ENCODE data around the gene TMPRSS9. TPM values are rescaled to one million over a fixed set of nuclear protein-coding genes. Genes with fewer than 3 reads are reported as not detected.

The TMPRSS9 gene
- total and polyA plus RNA-seq, 2 of the 13 experiments (the other 11 are each of a cell fraction or from before 2014, with no cell fraction given), result 2.5 to 5.2 TPM

DNA sequence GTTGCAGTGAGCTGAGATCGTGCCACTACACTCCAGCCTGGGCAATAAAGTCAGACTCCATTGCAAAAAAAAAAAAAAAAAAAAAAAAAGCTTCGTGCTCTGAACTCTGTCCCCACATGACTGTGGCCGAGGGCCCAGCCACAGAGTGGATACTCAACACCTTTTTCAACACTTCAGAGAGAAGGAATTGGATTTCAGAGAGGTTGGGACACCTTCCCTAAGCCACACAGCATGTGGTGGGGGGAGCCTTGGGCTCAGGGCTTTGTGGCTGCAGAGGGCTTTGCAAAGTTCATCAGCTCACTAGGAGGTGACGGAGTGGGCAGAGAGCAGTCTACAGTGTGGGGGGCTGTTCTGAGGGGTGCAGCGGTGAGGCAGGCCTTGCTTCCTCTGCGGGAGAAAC is 41.1 kb upstream of the TMPRSS9 start:
- in situ Hi-C loops (cut with HindIII; ENCODE audit: extremely low pct_ligation_motif_present, low pct_unique_long_range_greater_than_20kb), result loop anchor here (5.0 to 10.0 kb wide), 3 partner anchors 42 to 164 kb away; partner anchors contain the start of genes AP3D1, PLEKHJ1 and SF3A2

More for the DNA sequence above, 41.1 kb upstream of the TMPRSS9 start:
- Histone ChIP-seq H3K27me3 (ENCODE audit: control insufficient read depth in 1 of 2, insufficient read depth in 2 of 2, low read length in 2 of 2) (0 out of 5 replicates have a peak, but pooled peaks cover 0 to 3% of the 10 kb centered on the region in 2 experiments), H3K36me3 (replicated peaks in 1 of 2; ENCODE audit: control insufficient read depth in 1 of 2, insufficient read depth in 2 of 2, low read length in 2 of 2) (peaks cover 0 to 13% of the 10 kb centered on the region in 2 experiments; a peak in 3 of 5 replicates), H3K9ac (ENCODE audit: insufficient read depth, low read depth, low read length) (no peak overlapping the region), H3K4me1 (ENCODE audit: insufficient read depth, low read length) (peaks cover 30% of the 10 kb centered on the region), H2AFZ (ENCODE audit: low read length) (no peak overlapping the region), H4K20me1 (ENCODE audit: insufficient read depth, low read length) (no peaks in the 10 kb centered on the region), H3K4me3 (replicated peaks in 1 of 3; ENCODE audit: insufficient read depth in 1 of 3, low read depth in 2 of 3, low read length in 3 of 3) (no peak overlapping the region), H3K79me2 (ENCODE audit: insufficient read depth, low read length) (no peaks in the 10 kb centered on the region), H3K4me2 (ENCODE audit: low read depth, low read length) (no peak overlapping the region), H3K27ac (ENCODE audit: extremely low read length, insufficient read depth, low read length) (no peak overlapping the region), H3K9me3 (ENCODE audit: low read length) (peaks cover 9% of the 10 kb centered on the region)
- DNase-seq (ENCODE audit: low spot score) (no peak), FAIRE-seq (no peak), ATAC-seq (no peak)
- CTCF ChIA-PET (ENCODE audit: low intra/inter-chr PET ratio, low total read pairs), result no interaction called here
- WGBS (ENCODE audit: low lambda C conversion rate), result 52% methylated on average over 6 of the region's 6 CpGs
- POLR2A ChIA-PET, result interaction anchor here (1.2 kb wide), 1 partner anchor 9 kb away, joined by 3 read pairs; no protein-coding TSS in a partner anchor
- TF ChIP-seq SUZ12 (IDR thresholded peaks at IDR 0.05; ENCODE audit: low read depth, low read length) (no peak), ZNF768 (CRISPR knock-in tag; IDR thresholded peaks at IDR 0.05) (peak; percentile 99), ZBTB40 (IDR thresholded peaks at IDR 0.05) (peak; percentile 25; the same call in 1 of the 2 replicates), ZBTB40 (CRISPR knock-in tag; IDR thresholded peaks at IDR 0.05) (0 out of 2 replicates have a peak, but pooled peaks have one; percentile 75), ZMYM3 (CRISPR knock-in tag; IDR thresholded peaks at IDR 0.05) (peak; percentile 60; the same call in 1 of the 2 replicates)
- BruUV-seq (replicated peaks), result no TSS peak
- intact Hi-C loops (cut with micrococcal nuclease; ENCODE audit: unreplicated experiment), result loop anchor here (10.0 kb wide), 2 partner anchors 84 to 296 kb away; partner anchors contain the start of genes PLEKHJ1 and SF3A2
